ENCODE measurements around the gene SGSM2. TPM values are rescaled to one million over a fixed set of nuclear protein-coding genes. Genes with fewer than 3 reads are reported as not detected.

The SGSM2 gene
- total and polyA plus RNA-seq, 2 of the 8 experiments (the other 6 are each of a cell fraction or from before 2014, with no cell fraction given) = 44.5 to 77.7 TPM

- WGBS, 2 experiments (ENCODE audit: extremely low coverage in 1 of 2, insufficient coverage in 1 of 2, insufficient read length in 1 of 2, insufficient replicate concordance in 2 of 2, low coverage in 1 of 2, low lambda C conversion rate in 2 of 2, missing lambda C conversion rate in 1 of 2) = 91% methylated on average over 14 of the region's 14 CpGs; no CpG with 5 or more reads in 1 of the 2 experiments
- POLR2A ChIA-PET (ENCODE audit: partially characterized antibody) = interaction anchor here (0.8 to 1.2 kb wide), 3 partner anchors 10 to 34 kb away, joined by 3 read pairs; no protein-coding TSS in a partner anchor
- H3K23ac ChIP-seq (ENCODE audit: insufficient read length) = no peak overlapping the region
- H3K9ac ChIP-seq (replicated peaks in 1 of 4; ENCODE audit: extremely low read depth in 1 of 4, low read depth in 3 of 4, low read length in 3 of 4) = no peak overlapping the region
- no peak overlapping the region for H3K4me2 ChIP-seq (ENCODE audit: insufficient read depth in 1 of 2, low read depth in 2 of 2, low read length in 2 of 2)
- H3K56ac ChIP-seq (replicated peaks; ENCODE audit: insufficient read length, low read depth, low read length) = no peak overlapping the region
- no peak overlapping the region for H4K91ac ChIP-seq (replicated peaks; ENCODE audit: insufficient read length, low read length)
- H3K27ac ChIP-seq (ENCODE audit: low read depth, low read length) = no peak overlapping the region
- H3K14ac ChIP-seq (ENCODE audit: insufficient read length) = no peak overlapping the region
- H2BK15ac ChIP-seq (ENCODE audit: low read length) = no peak overlapping the region
- H2BK120ac ChIP-seq (replicated peaks; ENCODE audit: low read depth, low read length) = no peak overlapping the region
- H3K18ac ChIP-seq (ENCODE audit: extremely low read depth, low read length) = no peak overlapping the region
- peaks cover 2 to 5% of the 10 kb centered on the region in 2 experiments for H4K20me1 ChIP-seq (replicated peaks in 1 of 2; ENCODE audit: control insufficient read depth in 1 of 2, insufficient read depth in 2 of 2, low read length in 2 of 2)
- H3K23me2 ChIP-seq (ENCODE audit: low read depth, low read length) = no peaks in the 10 kb centered on the region
- H2AK5ac ChIP-seq (ENCODE audit: low read depth, low read length) = no peak overlapping the region
- no peak overlapping the region for H2BK5ac ChIP-seq (ENCODE audit: low read depth, low read length)
- FAIRE-seq = no peak
- H3K9me3 ChIP-seq (ENCODE audit: insufficient read depth in 2 of 2, low read depth in 1 of 2, low read length in 1 of 2) = no peaks in the 10 kb centered on the region
- peaks cover 0 to 10% (median 6%) of the 10 kb centered on the region in 4 experiments; a peak in 4 of 8 replicates for H3K36me3 ChIP-seq (ENCODE audit: control insufficient read depth in 2 of 4, insufficient read depth in 4 of 4, low read length in 3 of 4)
- CTCF ChIA-PET (ENCODE audit: partially characterized antibody) = interaction anchor here (1.4 to 13.4 kb wide), 6 partner anchors 8 to 118 kb away, joined by 3 to 209 read pairs (median 7); no protein-coding TSS in a partner anchor
- no peak overlapping the region for H3K4me3 ChIP-seq (ENCODE audit: extremely low read depth in 1 of 4, insufficient read depth in 2 of 4, low read depth in 3 of 4, low read length in 4 of 4)
- no peaks in the 10 kb centered on the region; a peak in 2 of 7 replicates for H3K4me1 ChIP-seq (replicated peaks in 1 of 4; ENCODE audit: control insufficient read depth in 3 of 4, insufficient read depth in 4 of 4, low read length in 3 of 4)
- H4K8ac ChIP-seq (ENCODE audit: extremely low read depth, insufficient read depth, low read length) = no peak overlapping the region
- H3K79me2 ChIP-seq (ENCODE audit: control insufficient read depth in 1 of 2, insufficient read depth in 2 of 2, low read length in 2 of 2) = no peaks in the 10 kb centered on the region
- no peak for DNase-seq (ENCODE audit: low read depth in 1 of 2, low spot score in 2 of 2)
- H3K27me3 ChIP-seq (replicated peaks in 1 of 4; ENCODE audit: control insufficient read depth in 3 of 4, extremely low read depth in 1 of 4, insufficient read depth in 3 of 4, low read length in 3 of 4) = no peaks in the 10 kb centered on the region
- no peak overlapping the region for H2AFZ ChIP-seq (ENCODE audit: low read length)
- no peaks in the 10 kb centered on the region for H3K79me1 ChIP-seq (ENCODE audit: low read depth, low read length)
- H3K4ac ChIP-seq (replicated peaks; ENCODE audit: insufficient read length, low read depth, low read length) = no peak overlapping the region
- no peak overlapping the region for H2BK20ac ChIP-seq (ENCODE audit: low read length)
- no peak overlapping the region for H4K5ac ChIP-seq (ENCODE audit: insufficient read length, low read depth, low read length)
- no peak overlapping the region for H2BK12ac ChIP-seq (ENCODE audit: low read depth, low read length)
- no peak for TF ChIP-seq JUN (IDR thresholded peaks at IDR 0.05; ENCODE audit: low read depth, low read length)
- no peak for TF ChIP-seq PHF8 (conservative IDR thresholded peaks at IDR 0.05; ENCODE audit: low read depth, low read length)
- no peak for TF ChIP-seq POU5F1 (IDR thresholded peaks at IDR 0.05; ENCODE audit: low read depth, low read length)
- TF ChIP-seq BRCA1 (IDR thresholded peaks at IDR 0.05; ENCODE audit: low read depth, low read length) = no peak
- no peak for TF ChIP-seq SIN3A (conservative IDR thresholded peaks at IDR 0.05 in 1 of 2, IDR thresholded peaks at IDR 0.05 in 1 of 2; ENCODE audit: low read depth in 1 of 2, low read length in 2 of 2)
- TF ChIP-seq BACH1 (IDR thresholded peaks at IDR 0.05; ENCODE audit: low read length) = no peak
- no peak for TF ChIP-seq CTCF (IDR thresholded peaks at IDR 0.05; ENCODE audit: control extremely low read depth in 1 of 3, insufficient read depth in 1 of 3, low read depth in 1 of 3, low read length in 3 of 3)
- TF ChIP-seq CHD1 (IDR thresholded peaks at IDR 0.05; ENCODE audit: low read depth, low read length) = no peak
- no peak for TF ChIP-seq RNF2 (IDR thresholded peaks at IDR 0.05; ENCODE audit: borderline replicate concordance, low read depth, low read length, missing control alignments, poor library complexity, severe bottlenecking)
- TF ChIP-seq SIRT6 (IDR thresholded peaks at IDR 0.05; ENCODE audit: low read length) = no peak
These were observed 25.6 kb downstream of the SGSM2 start for GRCh38 chr17:2362881-2363280.

Data from H1 (cell line).